Stimulated activated CD8-positive, alpha-beta memory T cell treated with anti-CD3 and anti-CD28 coated beads, Interleukin-7, amount 100 ng/mL, for 48 hours (primary cell): ENCODE results near the gene SPOUT1.
"Not testable (repeated sequence)": the region's sequence is repeated elsewhere in the genome, so short reads cannot be mapped to it uniquely, and the experiment has no call there.

Experiments
- DNase-seq, 2 donors: peaks; one replicate each; pipeline ENCODE4 v3.0.0-alpha.2; 2020; ENCODE audit warnings: low read depth in 1 of 2; ENCODE audit errors: extremely low read depth in 1 of 2

The SPOUT1 gene

DNA sequence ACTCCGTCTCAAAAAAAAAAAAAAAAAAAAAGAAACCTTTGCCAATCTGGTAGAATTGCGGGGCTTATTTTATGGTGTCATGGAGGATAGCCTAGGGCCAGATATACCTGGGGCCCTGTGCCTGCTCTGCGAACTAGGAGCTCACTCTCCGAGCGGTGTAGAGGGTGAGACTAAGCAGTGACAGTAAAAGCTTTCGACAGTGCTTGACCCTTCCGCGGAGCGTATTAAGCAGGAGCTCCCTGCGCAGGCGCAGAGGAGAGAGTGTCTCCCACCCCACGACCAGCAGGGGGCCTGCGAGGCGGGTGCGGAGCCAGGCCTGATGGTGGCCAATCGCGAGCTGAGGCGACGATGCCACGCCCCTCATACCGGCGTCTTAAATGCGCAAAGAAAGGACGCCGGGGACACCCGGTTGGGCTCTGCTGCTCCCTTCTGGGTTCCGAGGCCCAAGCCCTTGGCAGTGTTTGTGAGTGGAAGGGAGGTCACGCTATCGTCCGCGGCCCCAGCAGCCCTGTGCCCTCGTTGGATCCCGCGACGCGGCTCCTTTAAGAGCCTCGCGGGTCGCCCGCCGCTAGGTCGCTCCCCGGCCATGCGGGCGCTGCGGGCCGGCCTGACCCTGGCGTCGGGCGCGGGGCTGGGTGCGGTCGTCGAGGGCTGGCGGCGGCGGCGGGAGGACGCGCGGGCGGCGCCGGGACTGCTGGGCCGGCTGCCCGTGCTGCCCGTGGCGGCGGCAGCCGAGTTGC, 11.3 kb downstream of the SPOUT1 start, which contains the start of gene ENDOG:
ENDOG (plus strand) TSS at position 402 of the 740 bp plus-strand sequence; CDS start at position 587, 185 bp downstream.
- DNase-seq, result peak; percentile 95 to 96

DNA sequence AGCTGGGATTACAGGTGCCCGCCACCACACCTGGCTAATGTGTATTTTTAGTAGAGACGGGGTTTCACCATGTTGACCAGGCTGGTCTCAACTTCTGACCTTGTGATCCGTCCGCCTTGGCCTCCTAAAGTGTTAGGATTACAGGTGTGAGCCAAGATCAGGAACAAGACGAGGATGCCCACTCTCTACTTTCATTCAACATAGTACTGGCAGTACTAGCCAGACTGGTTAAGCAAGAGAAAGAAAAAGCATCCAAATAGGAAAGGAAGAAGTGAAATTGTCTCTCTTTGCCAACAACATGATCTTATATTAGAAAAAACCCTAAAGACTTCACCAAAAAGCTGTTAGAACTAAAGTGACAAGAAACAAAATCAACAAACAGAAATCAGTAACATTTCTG, 18.7 kb downstream of the SPOUT1 start:
- no peak for DNase-seq

DNA sequence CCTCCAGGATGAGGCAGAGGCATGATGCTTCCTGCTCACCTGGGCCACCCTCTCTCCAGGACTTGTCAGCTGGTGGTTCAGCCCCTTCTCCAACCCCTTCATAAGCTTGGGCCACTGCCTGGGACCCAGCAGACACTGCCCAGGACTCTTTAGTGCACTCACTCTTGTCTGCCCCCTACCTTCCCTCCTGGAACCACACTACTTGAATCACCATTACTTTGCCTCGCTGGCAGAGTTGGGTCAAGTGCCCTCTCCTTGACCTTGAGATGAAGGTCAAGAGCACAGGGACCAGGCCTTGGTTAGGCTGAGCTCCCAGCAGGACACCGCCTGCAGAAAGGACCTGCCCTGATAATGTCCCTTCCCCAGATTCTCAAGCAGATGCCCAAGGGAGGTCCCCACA, 19.8 kb downstream of the SPOUT1 start:
- DNase-seq, result no peak

DNA sequence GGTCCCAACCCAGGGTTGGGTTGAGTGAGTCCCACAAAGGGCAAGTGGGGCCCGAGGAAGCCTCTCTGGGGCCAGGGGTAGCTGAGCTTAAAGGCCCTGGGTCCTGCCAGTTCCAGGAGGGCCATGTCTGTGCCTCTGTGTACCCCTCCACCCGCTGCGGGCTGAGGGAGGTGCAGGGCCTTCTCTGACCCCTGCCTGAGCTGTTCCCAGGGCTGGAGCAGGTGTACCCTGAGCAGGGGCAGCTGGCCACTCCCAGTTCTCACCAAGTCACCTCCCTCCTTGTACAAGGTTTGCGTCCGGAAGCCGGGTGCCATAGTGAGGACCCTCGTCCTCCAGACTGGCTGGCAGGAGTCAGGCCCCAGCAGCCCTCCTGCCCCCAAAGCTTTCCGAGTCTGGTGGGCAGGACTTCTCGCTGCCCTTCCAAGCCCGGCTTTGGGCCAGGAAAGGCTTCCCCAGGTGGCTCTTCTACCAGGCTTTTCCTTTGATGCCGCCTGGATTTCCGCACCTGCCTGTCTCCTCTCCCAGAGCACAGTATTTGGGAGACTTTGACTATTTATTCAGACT, 20.5 kb downstream of the SPOUT1 start:
- DNase-seq, result no peak

DNA sequence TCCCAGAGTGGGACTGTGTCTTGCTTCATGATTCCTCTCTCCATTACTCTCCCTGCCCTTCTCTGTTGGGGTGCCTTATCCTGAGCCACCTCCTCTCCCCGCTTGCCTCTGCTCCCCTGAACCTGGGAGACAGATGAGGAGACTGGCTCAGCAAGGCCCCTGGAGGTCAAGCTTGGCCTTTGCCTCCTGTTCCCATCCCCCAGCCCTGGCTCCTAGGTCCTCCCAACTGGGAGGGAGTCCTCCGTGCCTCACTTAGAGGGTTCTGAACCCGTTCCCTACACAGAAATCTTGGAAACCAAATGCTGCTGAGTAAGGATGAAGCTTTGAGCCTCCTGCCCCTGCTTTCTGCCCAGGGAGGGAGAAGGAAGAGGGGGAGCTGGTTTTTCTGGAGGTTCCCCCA, 21.1 kb downstream of the SPOUT1 start:
- no peak for DNase-seq

DNA sequence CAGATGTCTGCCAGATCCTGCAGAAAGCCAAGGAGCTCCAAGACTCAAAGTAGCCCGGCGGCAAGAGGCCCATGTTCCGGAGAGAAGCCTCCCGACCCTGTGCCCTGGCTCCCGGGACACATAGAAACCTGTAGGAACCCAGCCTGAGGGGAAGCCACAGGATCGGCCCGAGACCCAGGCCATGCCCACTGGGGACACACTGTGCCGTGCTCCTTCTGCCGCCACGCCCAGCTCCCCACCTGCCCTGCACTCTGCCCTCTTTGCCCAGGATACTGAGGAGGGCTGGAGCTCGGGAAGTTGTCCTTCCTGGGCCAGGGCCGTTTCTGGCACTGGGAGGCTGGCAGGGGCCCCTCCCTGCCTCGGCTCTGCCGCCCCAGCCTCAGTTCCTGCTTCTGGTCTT, 21.8 kb downstream of the SPOUT1 start:
- no peak for DNase-seq

DNA sequence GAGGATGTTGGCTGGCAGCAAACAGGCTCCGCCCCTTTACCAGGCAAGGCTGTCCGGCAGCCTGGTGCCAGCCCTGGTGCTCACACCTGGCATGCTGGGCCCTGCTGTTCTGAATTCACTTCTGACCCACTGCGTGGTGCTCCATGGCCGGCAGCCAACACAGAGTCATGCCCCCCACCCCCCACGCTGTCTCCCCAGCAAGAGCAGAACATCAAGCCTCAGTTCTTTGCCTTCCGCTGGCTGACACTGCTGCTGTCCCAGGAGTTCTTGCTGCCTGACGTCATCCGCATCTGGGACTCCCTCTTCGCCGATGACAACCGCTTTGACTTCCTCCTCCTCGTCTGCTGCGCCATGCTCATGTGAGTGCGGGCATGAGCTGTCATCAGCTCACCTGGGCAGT, 23.9 kb downstream of the SPOUT1 start:
- no peak for DNase-seq

DNA sequence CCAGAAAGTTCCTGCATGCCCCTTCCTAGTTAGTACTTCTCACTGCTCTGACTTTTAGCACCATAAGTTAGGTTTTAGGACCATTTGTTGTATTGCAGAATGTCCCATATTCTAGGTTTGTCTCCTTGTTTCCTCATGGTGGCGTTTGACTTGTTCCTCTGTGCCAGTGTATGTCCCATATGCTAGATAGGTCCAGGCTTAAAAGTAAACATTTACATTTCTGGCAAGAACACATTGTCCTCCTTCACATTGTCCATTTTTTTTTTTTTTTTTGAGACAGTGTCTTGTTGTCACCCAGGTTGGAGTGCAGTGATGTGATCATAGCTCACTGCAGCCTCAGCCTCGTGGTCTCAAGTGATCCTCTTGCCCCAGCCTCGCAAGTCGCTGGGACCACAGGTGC, 27.1 kb downstream of the SPOUT1 start:
- DNase-seq, result no peak

DNA sequence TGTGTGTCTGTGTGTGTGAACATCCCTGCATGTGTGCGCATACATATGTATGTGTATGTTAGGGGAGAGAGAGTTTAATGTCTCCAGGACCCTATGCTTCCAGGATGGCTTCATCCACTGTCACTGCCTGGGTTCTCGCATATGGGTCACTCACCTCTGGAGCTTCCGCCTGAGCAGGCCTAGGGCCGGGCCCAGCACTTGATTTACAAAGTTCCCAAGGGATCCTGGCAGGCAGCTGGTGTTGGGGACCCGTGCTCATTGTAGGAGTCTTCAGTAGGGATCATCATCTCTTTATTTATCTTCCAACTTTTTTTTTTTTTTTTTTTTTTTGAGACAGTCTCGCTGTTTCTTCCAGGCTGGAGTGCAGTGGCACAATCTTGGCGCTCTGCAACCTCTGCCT, 29.5 kb downstream of the SPOUT1 start:
- DNase-seq, result no peak

DNA sequence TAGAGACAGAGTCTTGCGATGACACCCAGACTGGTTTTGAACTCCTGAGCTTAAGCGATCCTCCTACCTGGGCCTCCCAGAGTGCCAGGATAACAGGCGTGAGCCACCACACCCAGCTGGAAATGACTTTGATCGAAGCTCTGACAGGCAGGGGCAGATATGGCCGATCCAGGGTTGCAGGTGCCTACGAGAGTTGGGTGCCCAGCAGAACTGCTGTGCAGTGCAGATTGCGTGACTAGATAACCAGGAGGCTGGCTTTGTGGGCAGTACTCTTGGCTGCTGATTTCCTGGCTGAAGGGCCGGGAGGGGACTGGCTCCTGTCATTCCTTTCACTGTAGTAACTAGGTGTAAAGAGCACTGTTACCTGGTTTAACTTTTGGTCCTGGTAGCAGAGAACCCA, 30.7 kb downstream of the SPOUT1 start:
- no peak for DNase-seq

DNA sequence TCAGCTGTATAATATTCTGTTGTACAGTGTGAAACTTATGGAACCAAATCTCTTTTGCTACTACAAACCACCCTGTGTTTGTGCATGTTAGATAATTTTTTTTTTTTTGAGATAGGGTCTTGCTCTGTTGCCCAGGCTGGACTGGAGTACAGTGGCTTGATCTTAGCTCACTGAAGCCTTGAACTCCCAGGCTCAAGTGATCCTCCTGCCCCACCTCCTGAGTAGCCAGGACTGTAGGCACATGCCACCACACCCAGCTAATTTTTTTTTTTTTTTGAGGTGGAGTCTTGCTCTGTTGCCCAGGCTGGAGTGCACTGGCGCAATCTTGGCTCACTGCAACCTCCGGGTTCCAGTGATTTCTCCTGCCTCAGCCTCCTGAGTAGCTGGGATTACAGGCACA, 34.6 kb downstream of the SPOUT1 start:
- DNase-seq, result not testable (repeated sequence)

DNA sequence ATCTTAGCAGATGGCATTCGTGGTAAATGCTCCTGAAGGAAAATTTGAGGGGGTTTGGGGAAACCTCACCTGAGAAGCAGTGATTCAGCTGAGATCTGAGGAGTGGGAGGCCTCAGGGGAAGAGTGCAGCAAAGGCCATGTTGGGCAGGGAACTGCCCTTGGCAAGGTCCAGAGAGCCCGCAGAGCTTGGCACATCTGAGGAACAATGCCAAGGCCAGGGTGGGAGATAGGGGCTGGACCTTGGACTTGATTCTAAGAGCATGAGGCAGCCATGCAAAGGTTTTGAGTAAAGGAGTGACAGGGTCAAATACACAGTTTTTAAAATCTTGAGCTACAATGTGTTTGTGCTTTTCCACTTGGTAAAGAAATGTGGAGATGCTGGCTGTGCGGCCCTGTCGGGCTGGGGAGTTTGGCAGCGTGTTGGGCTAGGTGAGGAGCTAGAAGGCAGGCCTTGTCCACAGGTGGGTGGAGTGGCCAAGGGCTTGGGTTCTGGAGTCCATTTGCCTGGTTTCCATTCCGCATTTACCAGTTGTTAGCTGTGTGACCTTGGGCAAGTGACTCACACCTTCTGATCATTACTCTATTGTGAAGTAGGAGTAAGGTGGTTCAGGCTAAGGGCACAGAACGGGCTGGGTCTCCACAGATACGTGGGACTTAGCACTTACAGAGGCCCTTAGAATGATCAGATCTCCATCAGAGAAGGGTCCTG, 36.5 kb downstream of the SPOUT1 start:
- DNase-seq, result no peak

DNA sequence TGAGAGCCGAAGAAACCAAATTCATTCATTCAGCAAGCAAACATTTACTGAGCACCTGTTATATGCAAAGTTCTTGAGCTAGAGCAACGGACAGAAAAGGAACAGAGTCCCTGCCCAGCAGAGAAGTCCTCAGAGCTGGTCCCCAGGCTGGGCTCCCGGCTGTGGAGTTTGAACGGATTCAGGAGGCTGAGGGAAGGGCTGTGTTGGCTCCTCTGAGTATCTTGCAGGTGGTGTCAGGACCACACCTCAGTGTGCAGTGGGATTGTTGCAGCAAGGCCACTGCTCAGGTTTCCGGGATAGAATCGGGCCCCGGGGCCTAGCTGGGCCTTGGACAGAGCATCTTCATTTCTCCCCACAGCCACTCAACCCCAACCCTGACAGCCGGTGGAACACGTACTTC, 37.5 kb downstream of the SPOUT1 start:
- no peak for DNase-seq

DNA sequence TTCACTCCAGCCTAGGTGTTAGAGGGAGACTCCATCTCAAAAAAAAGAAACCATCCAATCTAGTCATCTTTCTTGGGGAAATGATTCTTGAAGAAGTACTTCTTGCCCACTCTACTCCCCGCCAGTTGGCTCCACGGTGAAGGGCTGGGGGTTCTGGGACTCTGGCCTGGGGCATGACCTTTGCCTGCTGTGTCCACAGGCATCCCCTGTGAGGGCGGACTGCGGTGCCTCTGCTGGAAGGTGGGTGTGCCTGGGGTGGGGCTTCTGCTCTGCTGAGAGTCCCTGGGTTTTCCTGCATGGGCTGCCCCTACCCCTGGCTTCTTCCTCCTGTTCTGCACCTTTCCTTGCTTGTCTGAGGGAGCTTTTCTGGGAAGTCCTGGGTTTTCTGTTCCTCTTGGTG, 39.1 kb downstream of the SPOUT1 start:
- DNase-seq, result no peak

DNA sequence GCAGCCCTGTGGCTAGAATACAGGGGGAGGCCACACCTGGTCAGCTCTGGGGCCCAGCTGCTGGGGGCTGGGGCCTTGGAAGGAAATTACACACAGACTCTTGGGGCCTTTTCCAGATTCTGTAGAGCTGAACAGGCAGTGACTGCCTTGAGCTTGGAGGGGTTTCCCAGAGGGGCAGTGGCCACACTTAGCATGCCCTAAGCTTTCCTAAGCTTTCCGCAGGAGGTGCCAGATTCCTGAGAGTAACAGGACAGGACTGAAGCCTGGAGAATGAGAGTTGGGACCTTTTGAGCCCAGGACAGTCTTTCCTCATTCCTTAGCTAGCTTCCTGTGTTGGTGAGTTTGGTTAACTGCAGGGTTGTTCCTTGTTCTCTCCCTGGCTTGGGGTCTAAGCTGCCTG, 41.1 kb downstream of the SPOUT1 start:
- no peak for DNase-seq

DNA sequence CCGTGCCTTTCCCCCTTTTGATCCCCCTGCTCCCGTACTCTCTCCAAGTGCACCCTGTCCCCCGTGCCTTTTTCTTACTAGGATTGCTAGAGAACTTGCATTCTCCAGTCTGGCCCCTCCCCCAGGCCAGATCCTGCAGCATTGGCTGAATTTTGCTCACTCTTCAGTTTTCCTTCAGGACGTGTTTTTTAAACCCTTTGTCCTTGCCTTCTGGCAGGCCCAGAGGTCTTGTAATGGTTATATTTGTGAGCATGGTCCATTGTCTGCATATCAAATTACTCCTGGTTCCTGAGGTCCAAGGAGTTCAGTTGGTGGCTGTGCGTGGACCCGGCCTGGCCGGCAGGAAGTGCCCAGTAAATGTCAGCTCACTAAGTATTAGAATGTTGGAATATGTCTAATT, 41.9 kb downstream of the SPOUT1 start:
- no peak for DNase-seq

DNA sequence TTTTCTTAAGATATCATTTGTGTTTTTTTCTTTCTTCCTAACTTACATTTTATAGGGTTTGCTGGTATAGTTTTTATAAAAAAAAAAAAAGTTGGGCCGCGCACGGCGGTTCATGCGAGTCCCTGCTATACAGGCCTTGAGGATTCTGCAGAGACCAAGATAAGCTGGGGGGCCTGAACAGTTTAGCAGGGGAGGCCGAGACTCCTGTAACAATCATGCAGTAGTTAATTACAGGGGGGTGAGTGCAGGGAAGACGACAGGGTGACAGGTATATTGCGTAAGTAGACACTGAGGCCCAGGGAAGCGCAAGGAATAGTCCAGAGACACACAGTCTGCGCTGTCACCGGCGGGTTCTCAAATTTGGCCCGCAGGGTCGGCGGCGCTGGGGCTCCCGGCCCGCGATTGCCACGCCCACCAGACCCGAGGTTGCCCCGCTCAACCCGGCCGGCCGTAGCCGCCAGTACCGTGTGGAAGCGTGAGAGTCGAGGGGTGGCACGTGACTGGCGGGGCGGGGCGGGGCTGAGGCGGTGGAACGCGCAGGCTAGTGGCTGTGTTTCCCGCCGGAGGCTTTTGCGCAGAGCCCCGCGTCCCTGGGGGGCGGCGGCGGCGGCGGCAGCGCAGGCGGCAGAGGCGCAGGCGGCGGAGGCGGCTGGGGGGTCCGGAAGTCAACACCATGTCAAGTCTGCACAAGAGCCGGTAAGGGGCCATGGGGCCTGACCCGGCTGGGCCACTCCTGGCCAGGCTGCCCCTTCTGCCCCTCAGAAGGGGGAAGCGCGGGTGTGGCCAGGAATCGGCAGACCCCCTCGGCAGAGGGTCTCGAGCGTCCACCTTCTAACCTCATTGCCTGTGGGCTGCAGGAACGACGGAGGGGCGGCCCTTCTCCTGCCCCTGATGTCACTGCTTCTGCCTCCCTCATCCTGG, 42.7 kb downstream of the SPOUT1 start, which contains the start of gene TBC1D13:
TBC1D13 (plus strand) TSS at position 573 of the 921 bp plus-strand sequence; CDS start at position 674, 101 bp downstream.
- DNase-seq, result peak; percentile 81 to 85

DNA sequence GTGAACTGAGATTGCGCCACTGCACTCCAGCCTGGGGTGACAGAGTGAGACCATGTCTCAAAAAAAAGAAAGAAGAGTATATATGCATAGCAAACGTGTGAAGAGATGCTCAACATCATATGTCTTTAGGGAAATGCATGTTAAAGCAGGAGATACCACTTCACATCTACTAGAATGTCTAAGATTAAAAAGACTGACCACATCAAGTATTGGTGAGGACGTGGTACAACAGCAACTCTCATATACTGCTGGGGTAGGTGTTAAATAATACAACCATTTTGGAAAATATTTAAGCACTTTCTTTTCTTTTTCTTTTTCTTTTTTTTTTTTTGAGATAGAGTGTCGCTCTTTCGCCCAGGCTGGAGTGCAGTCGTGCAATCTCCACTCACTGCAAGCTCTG, 44.2 kb downstream of the SPOUT1 start:
- no peak for DNase-seq

DNA sequence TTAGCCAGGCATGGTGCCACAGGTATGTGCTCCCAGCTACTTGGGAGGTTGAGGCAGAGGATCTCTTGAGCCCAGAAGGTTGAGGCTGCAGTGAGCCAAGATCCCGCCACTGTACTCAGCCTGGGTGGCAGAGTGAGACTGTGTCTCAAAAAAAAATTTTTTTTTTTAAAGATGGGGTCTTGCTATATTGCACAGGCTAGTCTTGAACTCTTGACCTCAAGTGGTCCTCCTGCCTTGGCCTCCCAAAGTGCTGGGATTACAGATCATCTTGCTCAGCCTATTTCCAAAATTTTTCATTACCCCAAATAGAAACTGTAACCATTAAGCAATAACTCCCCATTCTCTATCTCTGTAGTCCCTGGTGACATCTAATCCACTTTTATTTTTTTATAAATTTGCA, 46.9 kb downstream of the SPOUT1 start:
- no peak for DNase-seq

DNA sequence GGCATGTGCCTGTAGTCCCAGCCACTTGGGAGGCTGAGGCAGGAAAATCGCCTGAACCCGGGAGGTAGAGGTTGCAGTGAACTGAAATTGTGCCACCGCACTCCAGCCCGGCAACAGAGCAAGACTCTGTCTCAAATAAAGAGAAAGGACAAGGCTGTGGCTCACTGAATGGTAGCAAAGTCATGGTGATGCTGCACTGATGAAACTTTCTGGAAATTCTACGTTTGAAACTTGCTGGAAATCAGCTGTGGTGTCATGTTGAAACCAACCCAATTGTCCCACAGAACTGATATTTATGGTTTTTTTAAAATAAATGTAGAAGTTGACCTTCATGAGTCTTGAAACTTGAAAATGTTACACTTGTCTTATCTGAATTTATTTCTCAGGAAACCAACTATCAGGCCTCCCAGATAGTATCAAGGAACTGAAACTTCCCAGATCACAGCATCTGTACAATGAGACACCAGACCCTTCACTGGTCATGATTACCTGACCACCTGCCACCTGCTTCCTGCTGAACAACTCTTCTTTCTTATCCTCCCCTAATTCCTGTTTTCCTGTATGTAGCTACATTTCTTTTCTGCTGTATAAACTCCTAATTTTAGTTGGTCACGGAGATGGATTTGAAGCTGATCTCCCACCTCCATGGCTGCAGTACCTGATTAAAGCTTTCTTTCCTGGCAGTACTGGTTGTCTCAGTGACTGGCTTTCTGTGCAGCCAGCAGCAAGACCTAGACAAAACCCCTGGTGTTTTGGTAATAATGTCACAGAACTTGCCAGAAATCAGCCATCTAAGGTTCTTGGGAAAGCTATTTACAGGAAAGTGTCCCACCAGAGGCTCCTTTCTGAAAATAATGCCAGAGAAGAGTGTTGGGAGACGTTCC, 48.2 kb downstream of the SPOUT1 start:
- no peak for DNase-seq
